Heart left ventricle (tissue), 13 donors: ENCODE data around the gene KLHL7.

Experiments
- CTCF ChIP-seq, 12 donors: fragments of 200-600 bp; sonication (generic) in 4 of 12; IDR thresholded peaks; one replicate each; pipeline versions ENCODE4 v1.5.0 to v1.8.0; 2018 to 2022; ENCODE audit warnings: antibody characterized with exemption in 12 of 12, mild to moderate bottlenecking in 5 of 12
- POLR2A ChIP-seq, 2 donors: fragments of 450-650 bp; IDR thresholded peaks; one replicate each; pipeline ENCODE4 v1.6.1; 2017; ENCODE audit warnings: antibody characterized with exemption in 2 of 2, mild to moderate bottlenecking in 2 of 2, moderate library complexity in 2 of 2
- donor health status: ischemic (EF 13 %, LVEDD 7.1; RV severe dilation, severe dysfunction).
- donor health status: DM: no; HTN: yes; CAD: no.
- donor health status: DM: no; HTN: no; CAD: no.
- donor health status: ischemic (EF 25% LVEDD 6.9; RV normal size, moderate dysfunction).
- donor health status: ischemic (EF 25% LVEDD 5.7; RV mildly dilated, moderate dysfunction).
- donor health status: ischemic (EF 35%, LVEDD 5.7; RV mildly dilated, moderate dysfunction).
- donor health status: nonischemic (EF 11% LVEDD 7.7; RV severe dilation, severe dysfunction).
- donor health status: DM: yes; HTN: yes; CAD: no.
- donor health status: PGD.
- donor health status: ischemic (EF 29% LVEDD 5.4; RV normal size, mild dysfunction).
- donor health status: nonischemic (EF 23%, LVEDD 6.1; RV moderate dilation, normal function).

GRCh38 chr7:23117841-23118240, 12.3 kb downstream of the KLHL7 start:
- TF ChIP-seq CTCF (IDR thresholded peaks at IDR 0.05) (no peak), POLR2A (IDR thresholded peaks at IDR 0.05) (no peak)
